Left lung (tissue), 10 donors: ENCODE data around the gene GFOD2. TPM values are rescaled to one million over a fixed set of nuclear protein-coding genes. Genes with fewer than 3 reads are reported as not detected.
A peak's percentile ranks its signal among the peaks of the same experiment; 100 is the strongest.
"Not testable (repeated sequence)": the region's sequence is repeated elsewhere in the genome, so short reads cannot be mapped to it uniquely, and the experiment has no call there.

ENCODE experiments used
- ATAC-seq: fragments of 200-7000 bp; cut with Tn5 transposase; one replicate; pipeline ENCODE4 v1.9.1; 2020; ENCODE audit warnings: moderate library complexity
- DNase-seq, 4 donors: peaks; one replicate each; pipeline ENCODE4 v3.0.0-alpha.2; 2013 to 2020
- H3K27ac ChIP-seq, 2 donors: fragments of 200-600 bp; sonication (generic) in 1 of 2; one replicate each; pipeline versions ENCODE4 v1.5.0 to v1.8.0; 2020 to 2021
- H3K27me3 ChIP-seq, 2 donors: fragments of 200-600 bp; sonication (generic) in 1 of 2; one replicate each; pipeline versions ENCODE4 v1.5.0 to v1.8.0; 2020 to 2021
- H3K36me3 ChIP-seq, 2 donors: fragments of 200-600 bp; sonication (generic) in 1 of 2; one replicate each; pipeline versions ENCODE4 v1.5.0 to v1.8.0; 2020 to 2021
- H3K4me1 ChIP-seq, 2 donors: fragments of 200-600 bp; one replicate each; pipeline ENCODE4 v1.8.0; 2021
- H3K4me3 ChIP-seq, 2 donors: fragments of 200-600 bp; sonication (generic) in 1 of 2; one replicate each; pipeline versions ENCODE4 v1.5.0 to v1.8.0; 2020 to 2021; ENCODE audit warnings: mild to moderate bottlenecking in 1 of 2
- H3K9me3 ChIP-seq, 2 donors: fragments of 200-600 bp; sonication (generic) in 1 of 2; one replicate each; pipeline versions ENCODE4 v1.5.0 to v1.8.0; 2020 to 2021
- CTCF ChIP-seq, 2 donors: fragments of 200-600 bp; sonication (generic) in 1 of 2; IDR thresholded peaks; one replicate each; pipeline versions ENCODE4 v1.5.0 to v1.8.0; 2021; ENCODE audit warnings: antibody characterized with exemption in 2 of 2
- intact Hi-C, 2 donors: fragments of 100-400 bp; cut with DNase I; formaldehyde crosslinking; loops; one replicate each; pipeline versions ENCODE4 v1.11.2 to v1.14.2; 2022
- polyA plus RNA-seq, 6 donors: library from polyadenylated mRNA; unstranded; fragments of 120-200 nt; gene quantifications; one replicate each; pipeline ENCODE4 v1.2.1, GENCODE V29; 2013; ENCODE audit not compliant: insufficient read length in 6 of 6
- total RNA-seq, 2 donors: library from RNA; stranded (reverse); fragmentation: NEBNext Ultra II Directional; extraction: Animal tissue kit (Norgen Biotek cat#: 25700); gene quantifications; one replicate each; pipeline ENCODE4 v1.2.1, GENCODE V29; 2021
- donor health status: DM: no; HTN: yes; CAD: no.
- donor health status: DM: no; HTN: no; CAD: no.

GFOD2 gene
- total and polyA plus RNA-seq, 8 donors: 13.7 to 39.5 (median 32.1) TPM

GRCh38 chr16:67701420-67701819 lies 17.7 kb downstream of the GFOD2 start:
- intact Hi-C loops: no loop called here
- Histone ChIP-seq H3K27me3 (no peaks in the 10 kb centered on the region), H3K4me1 (peaks cover 0 to 28% of the 10 kb centered on the region in 2 donors), H3K36me3 (peaks cover 0 to 8% of the 10 kb centered on the region in 2 donors), H3K27ac (no peak overlapping the region), H3K9me3 (no peaks in the 10 kb centered on the region), H3K4me3 (no peak overlapping the region)
- ATAC-seq (no peak), DNase-seq (no peak)
- TF ChIP-seq CTCF (IDR thresholded peaks at IDR 0.05): no peak

- peaks cover 0 to 28% of the 10 kb centered on the region in 2 donors for H3K4me1 ChIP-seq
- DNase-seq (no peak), ATAC-seq (no peak)
- H3K4me3 ChIP-seq: no peak overlapping the region
- intact Hi-C loops: no loop called here
- H3K36me3 ChIP-seq: peaks cover 0 to 8% of the 10 kb centered on the region in 2 donors
- H3K27ac ChIP-seq: no peak overlapping the region
- H3K9me3 ChIP-seq: no peaks in the 10 kb centered on the region
- H3K27me3 ChIP-seq: no peaks in the 10 kb centered on the region
- TF ChIP-seq CTCF (IDR thresholded peaks at IDR 0.05): no peak
These were observed 19.9 kb downstream of the GFOD2 start for GRCh38 chr16:67699265-67699664.

DNA sequence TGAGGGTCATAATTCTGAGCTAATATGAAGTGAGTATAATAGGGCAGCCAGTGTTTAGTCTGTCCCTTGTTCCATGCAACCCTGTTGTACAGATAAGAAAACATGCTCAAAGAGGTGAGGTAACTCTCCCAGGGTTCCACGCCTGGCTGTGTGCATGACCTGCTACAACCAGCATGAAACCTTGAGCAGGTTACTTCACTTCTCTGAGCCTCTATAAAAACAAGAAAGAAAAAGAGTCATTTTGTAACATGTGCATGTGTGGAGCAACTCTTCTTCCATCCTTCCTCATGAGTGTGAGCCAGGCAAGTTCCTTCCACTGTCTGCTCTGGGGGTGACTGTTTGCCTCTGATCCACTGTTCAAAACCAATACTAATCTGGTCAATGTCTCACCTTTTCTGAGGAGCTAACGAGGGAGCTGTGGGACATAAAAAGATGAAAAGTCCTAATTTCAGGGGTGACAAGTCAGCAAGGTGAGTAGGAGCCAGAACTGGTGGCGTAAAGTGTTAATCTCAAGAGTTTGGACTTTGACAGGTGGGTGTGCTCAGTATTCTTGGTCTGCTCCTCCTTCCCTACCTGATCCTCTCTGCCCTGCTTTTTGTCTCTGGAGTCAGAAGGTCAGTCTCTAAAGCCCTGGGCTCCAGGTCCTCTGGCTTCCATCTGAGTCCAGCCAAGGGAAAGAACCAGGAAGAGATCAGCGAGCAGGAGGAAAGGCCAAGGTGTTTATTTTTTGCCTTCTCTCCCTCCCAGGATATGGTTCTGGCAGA lies 21.5 kb downstream of the GFOD2 start:
- H3K4me3 ChIP-seq: no peak overlapping the region
- no peak for DNase-seq
- peaks cover 0 to 8% of the 10 kb centered on the region in 2 donors for H3K36me3 ChIP-seq
- intact Hi-C loops: no loop called here
- no peaks in the 10 kb centered on the region for H3K27me3 ChIP-seq
- peak overlapping the region in 1 of 2 donors; percentile 75 for H3K27ac ChIP-seq
- no peak for TF ChIP-seq CTCF (IDR thresholded peaks at IDR 0.05)
- H3K9me3 ChIP-seq: no peaks in the 10 kb centered on the region
- ATAC-seq: no peak
- peaks cover 0 to 23% of the 10 kb centered on the region in 2 donors for H3K4me1 ChIP-seq

GRCh38 chr16:67694611-67695010 lies 24.5 kb downstream of the GFOD2 start:
- no peaks in the 10 kb centered on the region for H3K27me3 ChIP-seq
- peaks cover 0 to 8% of the 10 kb centered on the region in 2 donors for H3K36me3 ChIP-seq
- no peaks in the 10 kb centered on the region for H3K9me3 ChIP-seq
- TF ChIP-seq CTCF (IDR thresholded peaks at IDR 0.05): no peak
- peaks cover 0 to 25% of the 10 kb centered on the region in 2 donors for H3K4me1 ChIP-seq
- ATAC-seq: no peak
- no peak overlapping the region for H3K4me3 ChIP-seq
- no peak for DNase-seq
- H3K27ac ChIP-seq: no peak overlapping the region
- intact Hi-C loops: no loop called here

- intact Hi-C loops, ATAC-seq: not testable (repeated sequence)
These were observed 25.4 kb downstream of the GFOD2 start for GRCh38 chr16:67693517-67694285.

More at GRCh38 chr16:67693517-67694285, 25.4 kb downstream of the GFOD2 start:
- H3K27me3 ChIP-seq, H3K9me3 ChIP-seq, H3K36me3 ChIP-seq, H3K4me3 ChIP-seq, DNase-seq, H3K27ac ChIP-seq: not testable (repeated sequence)
- peaks cover 0 to 31% of the 10 kb centered on the region in 2 donors for H3K4me1 ChIP-seq
